Nephron (organoid): ENCODE measurements around the gene ZNF527.

Experiments used
- H3K27ac Mint-ChIP-seq, 3 experiments: 2 replicates each; pipeline ENCODE4 v1.8.0; 2020; ENCODE audit warnings: mixed read lengths in 3 of 3, mild to moderate bottlenecking in 2 of 3, moderate library complexity in 1 of 3
- H3K27me3 Mint-ChIP-seq: 2 replicates; pipeline ENCODE4 v1.8.0; 2021; ENCODE audit warnings: low read depth, mild to moderate bottlenecking, moderate library complexity, mixed read lengths
- H3K36me3 Mint-ChIP-seq: 2 replicates; pipeline ENCODE4 v1.8.0; 2020; ENCODE audit warnings: low read depth, mixed read lengths
- H3K4me1 Mint-ChIP-seq: 2 replicates; pipeline ENCODE4 v1.8.0; 2020; ENCODE audit warnings: mixed read lengths
- H3K4me3 Mint-ChIP-seq, 3 experiments: 2 replicates each; pipeline ENCODE4 v1.8.0; 2020; ENCODE audit warnings: mild to moderate bottlenecking in 3 of 3, mixed read lengths in 3 of 3, moderate library complexity in 2 of 3
- H3K9me3 Mint-ChIP-seq: 2 replicates; pipeline ENCODE4 v1.8.0; 2020; ENCODE audit warnings: mixed read lengths
- CTCF ChIP-seq, 3 experiments: fragments of 200-600 bp; sonication (generic); IDR thresholded peaks; one replicate each; pipeline ENCODE4 v1.5.0; 2021; ENCODE audit warnings: antibody characterized with exemption in 3 of 3; ENCODE audit not compliant: unreplicated experiment in 3 of 3

Gene ZNF527

GRCh38 chr19:37412700-37413099, 41.8 kb downstream of the ZNF527 start:
- Mint-ChIP-seq H3K9me3 (peaks cover 78% of the 10 kb centered on the region), H3K4me1 (no peaks in the 10 kb centered on the region), H3K27ac (no peak overlapping the region), H3K27me3 (no peaks in the 10 kb centered on the region), H3K4me3 (no peak overlapping the region), H3K36me3 (peaks cover 81% of the 10 kb centered on the region)
- no peak for TF ChIP-seq CTCF (IDR thresholded peaks at IDR 0.05; ENCODE audit: unreplicated experiment in 3 of 3)

- Mint-ChIP-seq H3K27ac (no peak overlapping the region), H3K36me3 (peaks cover 86% of the 10 kb centered on the region), H3K9me3 (peaks cover 77% of the 10 kb centered on the region), H3K4me1 (no peaks in the 10 kb centered on the region), H3K27me3 (no peaks in the 10 kb centered on the region), H3K4me3 (no peak overlapping the region)
- no peak for TF ChIP-seq CTCF (IDR thresholded peaks at IDR 0.05; ENCODE audit: unreplicated experiment in 3 of 3)
Observed at GRCh38 chr19:37413313-37414084, 42.6 kb downstream of the ZNF527 start.
